OCI-LY1 (cell line): ENCODE data around the gene EXOC5.
"Not testable (repeated sequence)": the region's sequence is repeated elsewhere in the genome, so short reads cannot be mapped to it uniquely, and the experiment has no call there.

ENCODE experiments used
- H2AFZ ChIP-seq: fragments of 200-600 bp; sonication (generic), shearing (Covaris generic); 2 replicates; pipeline ENCODE4 v1.6.0; 2014; ENCODE audit warnings: antibody characterized with exemption, mild to moderate bottlenecking, low read length
- H3F3A ChIP-seq: fragments of 200-600 bp; sonication (generic), shearing (Covaris generic); 2 replicates; pipeline ENCODE4 v1.6.0; 2014; ENCODE audit warnings: mild to moderate bottlenecking, antibody characterized with exemption, low read length, moderate library complexity; ENCODE audit not compliant: insufficient read depth
- H3K27ac ChIP-seq: fragments of 200-600 bp; sonication (generic); 2 replicates; pipeline ENCODE4 v1.5.1; 2014; ENCODE audit warnings: low read length, mixed run types, mild to moderate bottlenecking, low read depth; ENCODE audit not compliant: poor library complexity, severe bottlenecking
- H3K27me3 ChIP-seq: fragments of 200-600 bp; sonication (generic); 2 replicates; pipeline ENCODE4 v1.6.0; 2014; ENCODE audit warnings: antibody characterized with exemption, mild to moderate bottlenecking, low read length, moderate library complexity; ENCODE audit not compliant: insufficient read depth
- H3K36me3 ChIP-seq: fragments of 200-600 bp; sonication (generic); 2 replicates; pipeline ENCODE4 v1.6.1; 2014; ENCODE audit warnings: mild to moderate bottlenecking, antibody characterized with exemption, low read length, moderate library complexity, mixed read lengths; ENCODE audit not compliant: insufficient read depth
- H3K4me1 ChIP-seq: fragments of 200-600 bp; sonication (generic); 2 replicates; pipeline ENCODE4 v1.5.1; 2014; ENCODE audit warnings: mild to moderate bottlenecking, low read length, moderate library complexity; ENCODE audit not compliant: insufficient read depth, severe bottlenecking
- H3K4me2 ChIP-seq: fragments of 200-600 bp; sonication (generic), shearing (Covaris generic); 2 replicates; pipeline ENCODE4 v1.6.1; 2014; ENCODE audit warnings: low read length
- H3K4me3 ChIP-seq: fragments of 200-600 bp; sonication (generic); 2 replicates; pipeline ENCODE4 v1.5.1; 2014; ENCODE audit warnings: low read length, low read depth, mild to moderate bottlenecking, mixed read lengths; ENCODE audit not compliant: poor library complexity, severe bottlenecking
- H3K79me2 ChIP-seq: fragments of 200-600 bp; shearing (Covaris generic); 2 replicates; pipeline ENCODE4 v1.6.1; 2016; ENCODE audit warnings: mixed run types, low read length, mixed read lengths; ENCODE audit not compliant: insufficient read depth
- H3K9ac ChIP-seq: fragments of 200-600 bp; sonication (generic), shearing (Covaris generic); 2 replicates; pipeline ENCODE4 v1.6.1; 2014; ENCODE audit warnings: mild to moderate bottlenecking, low read length, mixed read lengths
- H3K9me2 ChIP-seq: fragments of 200-600 bp; sonication (generic), shearing (Covaris generic); 2 replicates; pipeline ENCODE4 v1.6.1; 2014; ENCODE audit warnings: low read depth, mild to moderate bottlenecking, low read length, mixed read lengths
- H3K9me3 ChIP-seq: fragments of 200-600 bp; shearing (Covaris generic); 2 replicates; pipeline ENCODE4 v1.6.1; 2014; ENCODE audit warnings: low read length, mixed read lengths
- H4K20me1 ChIP-seq: fragments of 200-600 bp; sonication (generic), shearing (Covaris generic); 2 replicates; pipeline ENCODE4 v1.6.0; 2016; ENCODE audit warnings: mild to moderate bottlenecking, low read length; ENCODE audit not compliant: insufficient read depth
- EZH2 ChIP-seq: fragments of 200-600 bp; sonication (generic), shearing (Covaris generic); IDR thresholded peaks from 2 replicates; pipeline ENCODE4 v1.8.0; 2017; ENCODE audit warnings: borderline replicate concordance, mixed run types, mild to moderate bottlenecking, antibody characterized with exemption, low read length, moderate library complexity, mixed read lengths
- TF ChIP-seq, protein P1 (sequence below): fragments of 200-600 bp; sonication (generic), shearing (Covaris generic); IDR thresholded peaks from 2 replicates; pipeline ENCODE4 v1.5.1; 2017; ENCODE audit warnings: mild to moderate bottlenecking, antibody characterized with exemption, low read length, moderate library complexity, mixed read lengths

EXOC5 gene

DNA sequence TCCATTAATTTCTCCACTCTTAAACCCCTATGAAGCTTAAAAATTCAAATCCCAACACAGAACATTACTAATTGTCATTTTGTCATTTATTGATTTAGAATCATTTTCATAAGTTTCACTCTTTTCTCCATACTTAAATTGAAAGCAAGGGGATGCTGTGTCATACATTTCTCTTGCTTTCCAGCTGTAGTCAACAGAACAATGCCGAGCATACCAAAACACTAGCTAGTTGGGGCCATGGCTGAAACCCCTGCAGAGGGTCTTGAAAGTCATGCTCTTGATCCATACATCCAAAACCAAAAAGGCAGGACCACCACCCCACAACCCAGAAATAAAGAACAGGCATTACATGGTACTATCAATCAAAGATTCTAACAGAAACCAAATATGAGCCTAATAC lies 9.0 kb downstream of the EXOC5 start:
- Histone ChIP-seq H3K27ac (no peak overlapping the region), H3F3A (no peaks in the 10 kb centered on the region), H3K4me3 (no peak overlapping the region), H3K4me2 (no peak overlapping the region), H4K20me1 (no peaks in the 10 kb centered on the region), H3K36me3 (peaks cover 29% of the 10 kb centered on the region), H3K79me2 (peaks cover 74% of the 10 kb centered on the region), H3K4me1 (no peaks in the 10 kb centered on the region), H2AFZ (no peak overlapping the region), H3K9ac (no peak overlapping the region), H3K9me3 (no peaks in the 10 kb centered on the region), H3K9me2 (no peaks in the 10 kb centered on the region), H3K27me3 (no peaks in the 10 kb centered on the region)
- TF ChIP-seq, protein P1, sequence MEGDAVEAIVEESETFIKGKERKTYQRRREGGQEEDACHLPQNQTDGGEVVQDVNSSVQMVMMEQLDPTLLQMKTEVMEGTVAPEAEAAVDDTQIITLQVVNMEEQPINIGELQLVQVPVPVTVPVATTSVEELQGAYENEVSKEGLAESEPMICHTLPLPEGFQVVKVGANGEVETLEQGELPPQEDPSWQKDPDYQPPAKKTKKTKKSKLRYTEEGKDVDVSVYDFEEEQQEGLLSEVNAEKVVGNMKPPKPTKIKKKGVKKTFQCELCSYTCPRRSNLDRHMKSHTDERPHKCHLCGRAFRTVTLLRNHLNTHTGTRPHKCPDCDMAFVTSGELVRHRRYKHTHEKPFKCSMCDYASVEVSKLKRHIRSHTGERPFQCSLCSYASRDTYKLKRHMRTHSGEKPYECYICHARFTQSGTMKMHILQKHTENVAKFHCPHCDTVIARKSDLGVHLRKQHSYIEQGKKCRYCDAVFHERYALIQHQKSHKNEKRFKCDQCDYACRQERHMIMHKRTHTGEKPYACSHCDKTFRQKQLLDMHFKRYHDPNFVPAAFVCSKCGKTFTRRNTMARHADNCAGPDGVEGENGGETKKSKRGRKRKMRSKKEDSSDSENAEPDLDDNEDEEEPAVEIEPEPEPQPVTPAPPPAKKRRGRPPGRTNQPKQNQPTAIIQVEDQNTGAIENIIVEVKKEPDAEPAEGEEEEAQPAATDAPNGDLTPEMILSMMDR, result no peak
- TF ChIP-seq EZH2, result no peak

DNA sequence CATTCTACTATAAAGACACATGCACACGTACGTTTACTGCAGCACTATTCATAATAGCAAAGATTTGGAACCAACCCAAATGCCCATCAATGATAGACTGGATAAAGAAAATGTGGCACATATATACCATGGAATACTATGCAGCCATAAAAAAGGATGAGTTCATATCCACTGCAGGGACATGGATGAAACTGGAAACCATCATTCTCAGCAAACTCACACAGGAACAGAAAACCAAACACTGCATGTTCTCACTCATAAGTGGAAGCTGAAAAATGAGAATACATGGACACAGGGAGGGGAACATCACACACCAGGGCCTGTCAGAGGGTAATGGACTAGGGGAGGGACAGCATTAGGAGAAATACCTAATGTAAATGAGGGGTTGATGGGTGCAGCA lies 10.5 kb downstream of the EXOC5 start:
- not testable (repeated sequence) for H3K9ac ChIP-seq, H4K20me1 ChIP-seq, H3K4me3 ChIP-seq, H3K9me2 ChIP-seq, H3K27ac ChIP-seq, H3K27me3 ChIP-seq, H3K4me1 ChIP-seq, H3K4me2 ChIP-seq, H3F3A ChIP-seq, H3K9me3 ChIP-seq, H2AFZ ChIP-seq
- H3K79me2 ChIP-seq, result peaks cover 72% of the 10 kb centered on the region
- peaks cover 34% of the 10 kb centered on the region for H3K36me3 ChIP-seq

DNA sequence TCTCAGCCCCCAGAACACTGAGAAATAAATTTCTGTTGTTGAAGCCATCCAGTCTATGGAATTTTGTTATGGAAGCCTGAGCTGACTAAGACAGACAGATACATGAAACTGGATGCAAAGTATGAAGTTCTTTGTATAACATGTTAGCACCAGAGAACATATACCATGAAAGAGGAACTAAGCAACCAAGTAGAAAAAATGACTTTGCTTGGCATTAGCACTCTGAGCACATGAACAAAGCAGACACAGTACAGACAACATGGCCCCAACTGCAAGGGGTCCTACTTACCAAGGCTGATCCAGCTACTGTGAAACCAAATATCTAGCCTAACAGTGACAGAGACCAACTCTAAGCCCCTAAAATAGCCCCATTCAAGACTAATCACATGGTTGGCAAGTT lies 13.8 kb downstream of the EXOC5 start:
- peaks cover 30% of the 10 kb centered on the region for H3K36me3 ChIP-seq
- H3K9ac ChIP-seq, result no peak overlapping the region
- no peak overlapping the region for H3K4me2 ChIP-seq
- no peaks in the 10 kb centered on the region for H3K9me3 ChIP-seq
- no peak overlapping the region for H3K27ac ChIP-seq
- no peaks in the 10 kb centered on the region for H3F3A ChIP-seq
- H3K27me3 ChIP-seq, result no peaks in the 10 kb centered on the region
- no peaks in the 10 kb centered on the region for H3K9me2 ChIP-seq
- no peaks in the 10 kb centered on the region for H4K20me1 ChIP-seq
- H3K79me2 ChIP-seq, result peaks cover 75% of the 10 kb centered on the region
- H3K4me1 ChIP-seq, result no peaks in the 10 kb centered on the region
- no peak overlapping the region for H3K4me3 ChIP-seq
- TF ChIP-seq, protein P1, result no peak
- TF ChIP-seq EZH2, result no peak
- H2AFZ ChIP-seq, result no peak overlapping the region

DNA sequence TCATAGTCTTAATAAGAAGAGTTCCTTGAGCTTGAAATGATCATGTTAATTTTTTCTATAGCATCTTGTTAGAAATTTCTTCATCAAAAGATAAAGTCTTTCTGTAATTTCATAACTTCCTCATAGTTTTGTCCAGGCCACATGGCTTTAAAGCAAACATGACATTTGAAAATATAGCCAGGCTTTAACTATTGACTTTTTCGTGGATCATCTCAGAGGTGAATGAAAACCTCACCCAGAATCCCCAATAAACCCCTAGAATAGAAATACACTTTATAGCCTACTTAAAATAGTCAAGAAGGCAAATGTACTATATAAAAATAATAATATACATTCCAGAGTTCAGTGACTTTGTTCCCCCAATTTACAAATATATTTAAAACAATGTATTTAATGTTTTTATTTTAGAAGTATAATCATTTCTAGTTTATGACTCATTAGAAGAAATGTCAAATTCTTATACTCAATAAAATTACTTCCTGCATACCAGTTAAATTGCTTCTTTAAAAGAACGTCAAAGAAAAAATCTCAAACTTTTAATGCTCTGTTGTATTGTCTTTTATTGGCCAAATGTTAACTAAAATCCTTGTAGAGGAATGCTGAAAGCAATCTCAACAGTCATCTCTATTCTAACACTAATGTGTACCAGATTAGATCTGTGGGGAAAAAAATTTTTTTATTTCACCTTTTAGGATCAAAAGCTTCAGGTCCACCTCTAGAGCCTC lies 21.6 kb downstream of the EXOC5 start:
- H3K36me3 ChIP-seq, result peaks cover 26% of the 10 kb centered on the region
- no peaks in the 10 kb centered on the region for H3K27me3 ChIP-seq
- H3F3A ChIP-seq, result no peaks in the 10 kb centered on the region
- no peak overlapping the region for H3K4me3 ChIP-seq
- no peaks in the 10 kb centered on the region for H4K20me1 ChIP-seq
- no peaks in the 10 kb centered on the region for H3K9me2 ChIP-seq
- no peak overlapping the region for H2AFZ ChIP-seq
- H3K27ac ChIP-seq, result no peak overlapping the region
- peaks cover 40% of the 10 kb centered on the region for H3K79me2 ChIP-seq
- H3K9me3 ChIP-seq, result no peaks in the 10 kb centered on the region
- TF ChIP-seq, protein P1, result no peak
- TF ChIP-seq EZH2, result no peak
- no peaks in the 10 kb centered on the region for H3K4me1 ChIP-seq
- no peak overlapping the region for H3K4me2 ChIP-seq
- no peak overlapping the region for H3K9ac ChIP-seq
